Left ventricle myocardium superior (tissue), 1 donor: ENCODE measurements around the gene KRT1. TPM values are rescaled to one million over a fixed set of nuclear protein-coding genes. Genes with fewer than 3 reads are reported as not detected.

Experiments
- ATAC-seq: fragments of 200-7000 bp; cut with Tn5 transposase; one replicate; pipeline ENCODE4 v1.9.1; 2020; ENCODE audit warnings: mild to moderate bottlenecking, moderate library complexity
- DNase-seq: peaks from one replicate; pipeline ENCODE4 v3.0.0-alpha.2; 2020
- intact Hi-C: fragments of 100-400 bp; cut with micrococcal nuclease; formaldehyde crosslinking; loops from one replicate; pipeline ENCODE4 v1.11.0; 2022
- total RNA-seq: library from RNA; stranded (reverse); fragmentation: NEBNext Ultra II Directional; extraction: Animal tissue kit (Norgen Biotek cat#: 25700); gene quantifications from one replicate; pipeline ENCODE4 v1.2.1, GENCODE V29; 2021
- donor health status: DM: no; HTN: yes; CAD: no; lungs with severe emphysema.

Gene KRT1
- total RNA-seq, 1 donor from 2014 or later, result 0.15 TPM

- no peak for DNase-seq
- ATAC-seq, result no peak
- intact Hi-C loops, result no loop called here
These were observed 12.3 kb downstream of the KRT1 start for GRCh38 chr12:52667931-52668330.

DNA sequence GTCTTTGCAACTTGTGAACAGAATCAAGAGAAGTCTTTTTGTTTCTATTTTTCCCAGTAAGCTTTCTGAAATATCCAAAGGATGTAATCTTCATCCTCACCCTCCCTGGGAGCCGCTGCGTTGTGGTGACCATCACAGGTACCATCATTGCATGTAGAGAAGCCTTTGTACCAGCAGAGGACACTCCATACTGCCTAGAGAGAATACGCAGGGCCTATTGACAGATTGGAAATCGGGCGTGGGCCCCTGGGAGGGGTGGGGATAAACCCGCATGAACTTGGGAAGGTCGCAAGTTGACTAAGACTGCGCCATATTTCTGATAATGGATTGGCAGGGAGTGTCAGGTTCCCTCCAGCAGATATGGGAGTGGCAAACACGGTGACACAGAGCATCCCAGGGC lies 12.7 kb downstream of the KRT1 start:
- no peak for ATAC-seq
- no peak for DNase-seq
- intact Hi-C loops, result no loop called here

DNA sequence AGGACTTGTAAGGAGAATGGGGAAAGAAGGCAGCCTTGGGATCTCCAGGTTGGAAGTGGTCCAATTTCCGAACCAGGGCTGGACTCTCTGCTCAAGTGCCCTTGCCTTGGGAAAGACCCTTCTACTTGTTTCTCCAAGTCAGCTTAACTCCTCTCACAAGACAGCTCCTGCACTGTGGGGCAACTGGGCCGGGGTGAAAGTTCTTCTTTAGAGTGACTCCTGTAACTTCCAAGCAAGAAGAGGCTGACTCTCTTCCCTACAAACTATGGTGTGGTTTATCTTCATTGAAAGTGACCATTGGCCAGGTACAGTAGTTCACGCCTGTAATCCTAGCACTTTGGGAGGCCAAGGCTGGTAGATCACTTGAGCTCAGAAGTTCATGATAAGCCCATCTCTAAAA lies 13.7 kb downstream of the KRT1 start:
- intact Hi-C loops, result no loop called here
- ATAC-seq, result no peak
- DNase-seq, result no peak

DNA sequence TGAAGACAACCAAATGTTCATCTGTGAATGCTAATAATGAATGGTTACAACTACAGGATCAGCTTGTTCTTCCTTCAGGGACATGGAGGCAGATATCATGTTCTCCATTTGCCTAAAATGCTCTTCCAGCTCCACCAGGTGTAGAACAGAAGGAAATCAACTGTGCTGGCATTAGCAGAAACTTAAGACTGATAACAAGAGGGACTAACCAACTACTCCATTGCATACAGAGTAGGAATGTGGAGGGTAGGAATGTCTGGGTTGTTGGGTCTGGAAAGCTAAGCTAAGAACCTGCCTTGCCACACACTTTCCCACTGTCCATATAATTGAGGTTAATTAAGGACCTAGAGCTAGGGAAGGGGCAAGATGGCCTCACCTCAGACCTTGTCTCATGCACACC lies 16.8 kb downstream of the KRT1 start:
- intact Hi-C loops, result no loop called here
- no peak for ATAC-seq
- no peak for DNase-seq

GRCh38 chr12:52662918-52663229 lies 17.3 kb downstream of the KRT1 start:
- ATAC-seq (no peak), DNase-seq (no peak)
- intact Hi-C loops, result no loop called here

- ATAC-seq (peak; percentile 68), DNase-seq (no peak)
- intact Hi-C loops, result no loop called here
These were observed 17.9 kb downstream of the KRT1 start for GRCh38 chr12:52662093-52662917.

DNA sequence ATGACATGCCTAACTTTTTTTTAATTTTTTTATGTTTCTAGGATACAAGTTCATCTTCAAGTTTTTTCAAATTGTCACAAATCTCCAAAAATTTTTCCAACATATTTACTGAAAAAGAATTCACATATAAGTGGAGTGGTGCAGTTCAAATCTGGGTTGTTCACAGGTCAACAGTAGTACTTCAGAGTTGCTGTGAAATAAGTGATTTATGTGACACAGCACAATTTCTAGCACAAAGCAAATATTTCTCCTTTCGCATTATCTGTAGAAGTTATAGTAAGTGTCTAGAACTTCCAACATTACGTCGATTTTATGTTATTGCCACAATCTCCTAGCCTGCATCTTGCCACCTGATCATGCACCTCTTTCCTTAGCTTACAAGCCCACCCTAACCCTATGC lies 18.5 kb downstream of the KRT1 start:
- ATAC-seq, result no peak
- intact Hi-C loops, result no loop called here

GRCh38 chr12:52660934-52661499 lies 19.2 kb downstream of the KRT1 start:
- intact Hi-C loops, result no loop called here
- ATAC-seq, result no peak
- DNase-seq, result no peak

More for the DNA sequence above, 18.5 kb downstream of the KRT1 start:
- DNase-seq, result no peak

DNA sequence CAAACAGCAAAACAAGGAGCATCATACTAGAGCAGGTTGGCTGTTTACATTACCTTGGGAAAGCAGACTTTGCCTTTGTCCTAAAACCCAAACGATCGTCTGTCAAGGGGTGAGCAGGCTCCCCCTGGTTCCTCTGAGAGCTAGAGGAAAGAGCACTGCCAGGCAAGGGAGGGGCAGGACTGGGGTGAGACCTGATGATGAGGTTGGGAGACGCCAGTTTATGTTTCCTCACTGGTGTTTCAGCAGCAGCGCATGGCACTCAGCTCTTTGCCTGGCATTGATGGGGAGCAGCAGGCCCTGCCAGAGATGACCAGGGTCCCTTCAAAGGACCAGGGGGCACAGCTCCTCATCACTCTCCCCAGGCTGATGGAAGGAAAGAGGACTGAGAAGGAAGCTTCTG lies 20.3 kb downstream of the KRT1 start:
- intact Hi-C loops, result no loop called here

DNA sequence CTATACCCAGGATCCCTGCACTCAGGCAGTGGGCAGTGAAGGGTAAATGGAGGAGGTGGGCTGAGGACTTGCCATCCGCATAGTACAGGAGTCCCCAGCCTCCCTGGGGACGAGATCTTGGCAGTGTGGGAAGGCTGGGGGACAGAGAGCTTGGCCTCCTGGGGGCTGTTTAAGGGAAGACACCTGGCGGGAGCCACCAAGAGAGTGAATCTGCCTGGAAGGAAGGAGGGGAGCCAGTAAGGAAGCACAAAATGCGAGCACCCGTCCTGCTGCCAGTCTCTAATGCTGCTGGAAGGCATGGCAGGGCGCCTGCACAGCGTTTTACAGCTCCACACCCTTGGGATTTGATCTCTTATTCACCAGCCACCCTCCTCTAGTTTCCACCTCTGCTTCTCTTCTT lies 20.8 kb downstream of the KRT1 start:
- DNase-seq (no peak), ATAC-seq (no peak)
- intact Hi-C loops, result no loop called here

More for the DNA sequence above, 20.3 kb downstream of the KRT1 start:
- no peak for ATAC-seq
- no peak for DNase-seq

GRCh38 chr12:52658196-52658595 lies 22.0 kb downstream of the KRT1 start:
- DNase-seq (no peak), ATAC-seq (no peak)
- intact Hi-C loops, result no loop called here

DNA sequence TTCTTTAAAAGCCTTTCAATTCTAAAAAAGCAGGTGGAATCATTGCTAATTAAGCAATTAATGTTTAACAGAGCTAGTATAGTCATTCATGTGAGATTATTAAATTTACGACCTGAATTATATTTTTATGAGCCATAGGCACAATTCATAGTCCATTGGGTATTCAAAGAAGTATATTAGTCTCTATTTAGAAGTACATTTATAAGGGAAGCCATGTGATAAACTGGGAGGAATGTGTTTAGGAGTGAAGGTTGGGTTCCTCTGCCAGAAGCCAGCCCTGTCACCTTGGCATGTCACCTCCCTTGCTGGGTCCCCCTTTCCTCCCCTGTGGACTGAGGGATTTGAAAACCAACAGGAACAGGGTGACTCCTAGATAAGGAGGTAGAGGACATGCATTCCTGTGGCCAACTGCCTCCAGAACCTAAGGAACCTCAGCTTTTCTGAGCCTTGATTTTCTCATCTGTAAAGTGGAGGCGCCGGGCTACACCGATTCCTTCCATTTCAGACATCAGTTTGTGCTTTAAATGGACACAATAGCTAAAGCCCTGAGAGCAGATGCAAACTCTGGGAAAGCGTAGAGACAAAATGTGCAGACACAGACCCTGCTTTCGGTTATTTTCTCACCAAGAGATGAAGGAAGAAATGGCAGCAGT lies 22.8 kb downstream of the KRT1 start:
- intact Hi-C loops, result no loop called here
- DNase-seq (no peak), ATAC-seq (peak; percentile 51)

GRCh38 chr12:52656616-52657015 lies 23.6 kb downstream of the KRT1 start:
- ATAC-seq (peak; percentile 48), DNase-seq (no peak)
- intact Hi-C loops, result no loop called here

DNA sequence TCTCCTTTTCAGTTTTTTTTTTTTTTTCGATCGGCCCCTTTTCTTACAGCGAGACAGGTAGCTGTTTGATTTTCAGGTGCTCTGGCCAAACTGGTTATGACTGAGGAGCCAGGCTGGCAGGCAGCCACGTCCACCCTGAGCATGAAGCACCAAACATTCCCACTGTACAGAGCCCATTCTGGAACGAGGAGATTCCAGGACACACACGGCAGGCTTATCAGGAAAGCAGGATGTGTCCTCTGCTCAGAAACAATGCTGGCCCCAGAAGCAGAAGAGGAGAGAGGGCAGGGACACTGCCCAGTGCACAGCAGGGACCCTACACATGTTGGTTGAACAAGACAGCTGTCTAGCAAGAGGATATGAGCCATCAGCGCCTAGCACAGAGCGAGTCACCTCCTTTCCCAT lies 24.5 kb downstream of the KRT1 start:
- DNase-seq, result peak; percentile 61
- intact Hi-C loops, result no loop called here
- peak; percentile 81 for ATAC-seq

- intact Hi-C loops, result no loop called here
- DNase-seq (no peak), ATAC-seq (no peak)
These were observed 25.0 kb downstream of the KRT1 start for GRCh38 chr12:52655251-52655650.

GRCh38 chr12:52651726-52652261 lies 28.4 kb downstream of the KRT1 start, which contains the start of gene KRT2:
Gene KRT2, minus strand, starts transcription at chr12:52652211. Its CDS starts 69 bp downstream, at chr12:52652142.
- intact Hi-C loops, result no loop called here
- ATAC-seq (no peak), DNase-seq (no peak)

DNA sequence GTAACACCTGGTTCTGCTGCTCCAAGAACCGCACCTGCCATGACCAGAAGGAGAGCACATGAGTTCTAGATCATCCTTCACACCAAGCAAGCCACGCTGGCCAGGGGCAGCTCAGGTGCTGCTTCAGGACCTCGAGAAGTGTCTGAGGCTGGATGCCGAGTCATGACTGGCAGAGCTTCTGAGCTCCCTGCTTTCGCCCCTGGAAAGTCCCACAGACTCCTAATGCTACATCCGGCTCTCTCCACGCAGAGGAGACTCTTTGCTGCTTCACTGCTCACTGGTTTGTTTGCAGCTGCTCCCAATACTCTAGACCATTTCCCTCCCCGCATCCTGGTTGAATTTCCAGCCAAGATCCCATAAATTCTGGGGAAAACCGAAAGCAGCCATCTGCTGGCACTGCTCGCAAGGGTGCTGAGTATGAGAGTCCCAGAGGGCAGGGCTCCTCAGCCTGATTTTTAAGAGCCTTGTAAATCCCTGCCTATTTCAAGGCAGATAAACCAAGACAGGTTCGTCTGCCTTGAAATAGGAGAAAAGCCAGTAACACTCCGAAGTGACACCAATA lies 29.6 kb downstream of the KRT1 start:
- intact Hi-C loops, result no loop called here
- no peak for ATAC-seq
- DNase-seq, result no peak

DNA sequence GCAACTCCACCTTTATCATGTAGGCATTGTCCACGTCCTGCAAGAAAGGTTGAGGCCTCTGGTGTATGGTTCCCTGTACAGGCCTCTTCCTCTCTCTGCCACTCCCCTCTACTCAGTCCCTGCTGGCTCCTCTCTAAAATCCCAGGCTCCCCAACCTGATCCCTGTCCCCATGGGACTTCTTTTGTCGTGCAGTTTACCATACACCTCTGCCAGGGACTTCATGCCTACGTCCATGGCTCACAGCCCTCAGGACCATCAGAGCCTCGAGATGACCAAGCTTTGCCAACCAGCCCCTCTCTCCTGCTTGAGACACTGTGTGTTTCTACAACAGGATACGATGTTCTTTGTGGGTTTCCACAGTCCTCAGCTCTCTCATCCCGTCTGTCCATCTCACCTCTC lies 31.1 kb downstream of the KRT1 start:
- intact Hi-C loops, result no loop called here
- DNase-seq, result no peak
- no peak for ATAC-seq

DNA sequence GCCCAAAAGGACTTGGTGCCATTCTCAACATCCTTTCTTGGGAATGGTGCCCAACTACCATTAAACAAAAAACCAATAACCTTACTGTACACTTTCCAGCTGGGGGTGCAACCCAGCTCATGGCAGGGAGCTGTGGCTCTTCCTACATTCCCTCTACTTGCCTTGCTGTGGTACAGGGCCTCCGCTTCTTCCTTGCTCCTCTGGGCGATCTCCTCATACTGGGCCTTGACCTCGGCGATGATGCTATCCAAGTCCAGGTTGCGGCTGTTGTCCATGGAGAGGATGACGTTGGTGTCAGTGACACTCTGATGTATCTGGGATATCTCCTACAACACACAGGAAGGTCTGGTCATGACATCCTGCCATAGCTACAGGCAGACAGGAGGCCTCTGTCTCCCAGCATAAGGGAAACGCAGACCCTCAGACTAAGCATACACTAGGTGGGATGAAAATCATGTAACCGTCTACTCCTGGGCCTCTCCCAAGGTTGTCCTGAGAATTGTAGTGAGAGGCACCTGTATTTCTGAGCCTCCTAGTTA lies 32.1 kb downstream of the KRT1 start:
- ATAC-seq (no peak), DNase-seq (no peak)
- intact Hi-C loops, result no loop called here

GRCh38 chr12:52647601-52648000 lies 32.6 kb downstream of the KRT1 start:
- ATAC-seq (no peak), DNase-seq (no peak)
- intact Hi-C loops, result no loop called here
